Skeletal muscle satellite cell (primary cell): ENCODE measurements around the gene SART1.
"Not testable (repeated sequence)": the region's sequence is repeated elsewhere in the genome, so short reads cannot be mapped to it uniquely, and the experiment has no call there.

Experiments
- H3K27me3 ChIP-seq: 2 replicates; pipeline ENCODE4 v1.7.0; 2013; ENCODE audit warnings: low read length; ENCODE audit not compliant: control insufficient read depth, insufficient read depth
- H3K36me3 ChIP-seq: 2 replicates; pipeline ENCODE4 v1.7.0; 2013; ENCODE audit warnings: mild to moderate bottlenecking, control low read depth, low read length; ENCODE audit not compliant: insufficient read depth
- H3K4me1 ChIP-seq: 2 replicates; pipeline ENCODE4 v1.7.0; 2013; ENCODE audit warnings: low read length; ENCODE audit not compliant: control insufficient read depth, insufficient read depth
- H3K4me2 ChIP-seq: 2 replicates; pipeline ENCODE4 v1.7.0; 2013; ENCODE audit warnings: mild to moderate bottlenecking, low read length
- H3K4me3 ChIP-seq: 2 replicates; pipeline ENCODE4 v1.7.0; 2013; ENCODE audit warnings: low read length
- H3K9ac ChIP-seq: 2 replicates; pipeline ENCODE4 v1.7.0; 2013; ENCODE audit warnings: mild to moderate bottlenecking, low read depth, low read length, moderate library complexity
- H3K9me3 ChIP-seq: replicated peaks from 2 replicates; pipeline ENCODE4 v1.7.0; 2013; ENCODE audit warnings: mild to moderate bottlenecking, control low read depth, low read length

The SART1 gene

GRCh38 chr11:66006134-66006890, 44.8 kb downstream of the SART1 start:
- H3K27me3 ChIP-seq: no peaks in the 10 kb centered on the region
- H3K4me1 ChIP-seq: peaks cover 16% of the 10 kb centered on the region
- H3K4me2 ChIP-seq: no peak overlapping the region
- H3K9ac ChIP-seq: no peak overlapping the region
- peaks cover 18% of the 10 kb centered on the region for H3K36me3 ChIP-seq
- no peaks in the 10 kb centered on the region for H3K9me3 ChIP-seq
- no peak overlapping the region for H3K4me3 ChIP-seq

- Histone ChIP-seq H3K9me3 (no peaks in the 10 kb centered on the region), H3K9ac (no peak overlapping the region), H3K4me2 (no peak overlapping the region), H3K36me3 (peaks cover 18% of the 10 kb centered on the region), H3K4me3 (no peak overlapping the region), H3K27me3 (no peaks in the 10 kb centered on the region), H3K4me1 (peaks cover 21% of the 10 kb centered on the region)
Observed at GRCh38 chr11:66006891-66007176, 45.3 kb downstream of the SART1 start.

- H3K36me3 ChIP-seq: peaks cover 18% of the 10 kb centered on the region
- peaks cover 25% of the 10 kb centered on the region for H3K4me1 ChIP-seq
- no peaks in the 10 kb centered on the region for H3K9me3 ChIP-seq
- H3K9ac ChIP-seq: no peak overlapping the region
- H3K4me3 ChIP-seq: no peak overlapping the region
- no peaks in the 10 kb centered on the region for H3K27me3 ChIP-seq
- H3K4me2 ChIP-seq: no peak overlapping the region
Observed at GRCh38 chr11:66007201-66007634, 45.7 kb downstream of the SART1 start.

- H3K9ac ChIP-seq: no peak overlapping the region
Observed at GRCh38 chr11:66008095-66008467, 46.5 kb downstream of the SART1 start.

GRCh38 chr11:66008468-66009101, 47.1 kb downstream of the SART1 start:
- Histone ChIP-seq H3K4me1 (peaks cover 30% of the 10 kb centered on the region), H3K27me3 (no peaks in the 10 kb centered on the region), H3K36me3 (peaks cover 18% of the 10 kb centered on the region), H3K9ac (peak overlapping the region; percentile 3), H3K4me3 (no peak overlapping the region), H3K4me2 (no peak overlapping the region), H3K9me3 (no peaks in the 10 kb centered on the region)

More at GRCh38 chr11:66008095-66008467, 46.5 kb downstream of the SART1 start:
- H3K4me2 ChIP-seq: no peak overlapping the region
- H3K9me3 ChIP-seq: no peaks in the 10 kb centered on the region
- H3K4me1 ChIP-seq: peaks cover 30% of the 10 kb centered on the region
- peaks cover 18% of the 10 kb centered on the region for H3K36me3 ChIP-seq
- H3K27me3 ChIP-seq: no peaks in the 10 kb centered on the region
- H3K4me3 ChIP-seq: no peak overlapping the region

- H3K4me3 ChIP-seq, H3K27me3 ChIP-seq, H3K4me2 ChIP-seq, H3K36me3 ChIP-seq, H3K9ac ChIP-seq, H3K9me3 ChIP-seq: not testable (repeated sequence)
- H3K4me1 ChIP-seq: peaks cover 38% of the 10 kb centered on the region
Observed at GRCh38 chr11:66010036-66010435, 48.5 kb downstream of the SART1 start.

- Histone ChIP-seq H3K9ac (no peak overlapping the region), H3K27me3 (no peaks in the 10 kb centered on the region)
Observed at GRCh38 chr11:66011239-66011784, 49.8 kb downstream of the SART1 start.

GRCh38 chr11:66011785-66012303, 50.3 kb downstream of the SART1 start, which contains the start of gene CST6:
TSS of gene CST6 (plus strand) at chr11:66012008. CDS start at chr11:66012045, 37 bp downstream.
- Histone ChIP-seq H3K4me3 (peak within 1 kb of the TSS; percentile 26), H3K9me3 (no peaks in the 10 kb centered on the region)

More at GRCh38 chr11:66011239-66011784, 49.8 kb downstream of the SART1 start:
- peak overlapping the region; percentile 26 for H3K4me2 ChIP-seq
- no peaks in the 10 kb centered on the region for H3K9me3 ChIP-seq
- peak overlapping the region; percentile 21 for H3K4me3 ChIP-seq
- peaks cover 51% of the 10 kb centered on the region for H3K4me1 ChIP-seq
- H3K36me3 ChIP-seq: no peaks in the 10 kb centered on the region

GRCh38 chr11:66012371-66012945, 50.9 kb downstream of the SART1 start:
- peaks cover 60% of the 10 kb centered on the region for H3K4me1 ChIP-seq
- no peaks in the 10 kb centered on the region for H3K36me3 ChIP-seq
- no peaks in the 10 kb centered on the region for H3K9me3 ChIP-seq
- H3K27me3 ChIP-seq: no peaks in the 10 kb centered on the region
- no peak overlapping the region for H3K4me3 ChIP-seq
- H3K4me2 ChIP-seq: peak overlapping the region; percentile 34
- H3K9ac ChIP-seq: no peak overlapping the region

More at GRCh38 chr11:66011785-66012303, 50.3 kb downstream of the SART1 start, which contains the start of gene CST6:
- no peaks in the 10 kb centered on the region for H3K27me3 ChIP-seq
- no peaks in the 10 kb centered on the region for H3K36me3 ChIP-seq
- peak within 1 kb of the TSS; percentile 34 for H3K4me2 ChIP-seq
- peaks cover 56% of the 10 kb centered on the region for H3K4me1 ChIP-seq
- no peak within 1 kb of the TSS for H3K9ac ChIP-seq

- H3K36me3 ChIP-seq: no peaks in the 10 kb centered on the region
- peaks cover 59% of the 10 kb centered on the region for H3K4me1 ChIP-seq
- H3K27me3 ChIP-seq: no peaks in the 10 kb centered on the region
- peak overlapping the region; percentile 34 for H3K4me2 ChIP-seq
- H3K9ac ChIP-seq: no peak overlapping the region
- no peaks in the 10 kb centered on the region for H3K9me3 ChIP-seq
- H3K4me3 ChIP-seq: no peak overlapping the region
Observed at GRCh38 chr11:66012946-66013761, 51.6 kb downstream of the SART1 start.

GRCh38 chr11:66013762-66014100, 52.2 kb downstream of the SART1 start:
- Histone ChIP-seq H3K4me1 (peaks cover 54% of the 10 kb centered on the region), H3K4me3 (no peak overlapping the region), H3K27me3 (no peaks in the 10 kb centered on the region), H3K9ac (no peak overlapping the region), H3K9me3 (no peaks in the 10 kb centered on the region), H3K36me3 (no peaks in the 10 kb centered on the region), H3K4me2 (no peak overlapping the region)
